Activated CD8-positive, alpha-beta memory T cell treated with anti-CD3 and anti-CD28 coated beads, Interleukin-2, amount 10 ng/mL, durations not matched to agents 7 days and 5 days (primary cell): Measurements from ENCODE around the gene MYH10. TPM values are rescaled to one million over a fixed set of nuclear protein-coding genes. Genes with fewer than 3 reads are reported as not detected.

ENCODE experiments used
- ATAC-seq: fragments of 150-1000 bp; cut with Tn5 transposase; one replicate; pipeline ENCODE4 v1.10.0; 2021; ENCODE audit warnings: moderate library complexity
- CTCF ChIA-PET: fragments of 350-600 bp; sonication (Branson Sonifier 250); formaldehyde crosslinking; loops from one replicate; lab custom pipeline; 2021; ENCODE audit warnings: antibody characterized with exemption; lab: Charles Lee
- DNase-seq: peaks from one replicate; pipeline ENCODE4 v3.0.0-alpha.2; 2020
- H3K27ac Mint-ChIP-seq: one replicate; pipeline ENCODE4 v1.8.0; 2021; ENCODE audit warnings: mild to moderate bottlenecking, mixed read lengths
- H3K27me3 Mint-ChIP-seq: one replicate; pipeline ENCODE4 v1.8.0; 2021; ENCODE audit warnings: mixed read lengths
- H3K36me3 Mint-ChIP-seq: one replicate; pipeline ENCODE4 v1.8.0; 2021; ENCODE audit warnings: mild to moderate bottlenecking, mixed read lengths
- H3K4me1 Mint-ChIP-seq: one replicate; pipeline ENCODE4 v1.8.0; 2021; ENCODE audit warnings: mixed read lengths
- H3K4me3 Mint-ChIP-seq: one replicate; pipeline ENCODE4 v1.8.0; 2021; ENCODE audit warnings: mild to moderate bottlenecking, moderate library complexity, mixed read lengths
- H3K9me3 Mint-ChIP-seq: one replicate; pipeline ENCODE4 v1.8.0; 2022; ENCODE audit warnings: low read depth, mixed read lengths
- total RNA-seq, 2 experiments: library from RNA; stranded (reverse); gene quantifications; one replicate each; pipeline ENCODE4 v1.2.3, GENCODE V29; 2021

MYH10 gene
- total RNA-seq, 2 experiments from 2014 or later, result 8.1 to 30.4 TPM

DNA sequence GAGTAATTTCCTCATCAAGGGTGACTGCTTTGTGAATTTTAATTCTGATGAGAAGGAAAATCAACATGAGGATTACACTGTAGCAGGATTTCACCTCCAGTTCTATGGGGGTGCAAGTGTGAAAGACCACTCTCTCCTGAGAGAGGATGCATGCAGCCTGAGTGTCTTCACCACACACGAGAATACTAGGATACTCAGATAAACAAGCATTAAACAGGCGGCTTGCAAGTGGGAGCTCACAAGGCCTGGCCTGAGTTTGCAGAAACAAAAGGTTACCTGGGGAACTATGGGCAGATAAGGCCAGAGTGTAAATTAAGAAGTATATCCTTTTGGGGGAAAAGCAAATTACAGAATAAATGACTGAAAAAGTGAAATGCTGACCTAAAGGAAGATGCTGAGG lies 46.6 kb downstream of the MYH10 start:
- CTCF ChIA-PET, result no interaction called here
- no peaks in the 10 kb centered on the region for H3K9me3 Mint-ChIP-seq
- H3K27me3 Mint-ChIP-seq, result peaks cover 16% of the 10 kb centered on the region
- peaks cover 18% of the 10 kb centered on the region for H3K4me1 Mint-ChIP-seq
- H3K36me3 Mint-ChIP-seq, result peaks cover 1% of the 10 kb centered on the region
- DNase-seq (no peak), ATAC-seq (no peak)
- no peak overlapping the region for H3K4me3 Mint-ChIP-seq
- H3K27ac Mint-ChIP-seq, result no peak overlapping the region

DNA sequence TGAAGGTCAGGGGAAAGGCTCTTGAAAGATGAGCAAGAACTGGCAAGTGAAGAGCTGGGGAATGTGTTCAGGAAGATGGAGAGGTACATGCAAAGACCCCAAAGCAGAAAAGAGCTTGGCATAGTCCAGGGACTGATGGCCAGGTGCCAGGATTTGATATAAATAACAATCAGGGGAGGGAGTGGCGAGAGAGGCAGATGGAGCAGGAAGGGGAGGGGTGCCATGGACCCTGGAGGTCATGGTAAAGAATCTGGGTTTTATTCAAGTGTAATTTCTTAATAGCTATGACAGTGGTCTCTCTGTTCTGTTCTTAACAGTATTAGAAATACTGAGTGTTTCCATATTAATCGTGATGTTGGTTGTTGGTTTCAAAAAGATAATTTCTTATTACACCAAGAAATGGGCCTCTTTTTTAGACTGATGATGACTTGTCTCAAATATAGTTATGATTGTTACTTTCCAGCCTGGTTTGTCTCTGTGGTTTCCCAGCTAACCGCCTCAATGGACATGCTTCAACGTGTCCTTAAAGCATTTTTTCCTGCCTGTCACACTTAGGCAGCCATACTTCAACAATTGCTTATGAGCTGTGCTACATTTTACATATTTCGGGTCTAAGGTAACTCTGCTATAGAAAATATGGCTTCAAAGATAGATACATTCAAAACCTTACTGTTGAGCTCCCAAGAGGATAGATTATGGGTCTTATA lies 49.4 kb downstream of the MYH10 start:
- DNase-seq (peak; percentile 54), ATAC-seq (peak; percentile 36)
- Mint-ChIP-seq H3K27ac (peak overlapping the region; percentile 67), H3K9me3 (no peaks in the 10 kb centered on the region), H3K36me3 (no peaks in the 10 kb centered on the region), H3K4me1 (peaks cover 21% of the 10 kb centered on the region), H3K27me3 (no peaks in the 10 kb centered on the region), H3K4me3 (no peak overlapping the region)
- CTCF ChIA-PET, result interaction anchor here (0.9 to 1.6 kb wide), 3 partner anchors 141 to 165 kb away, joined by 3 read pairs; no protein-coding TSS in a partner anchor

- peaks cover 21% of the 10 kb centered on the region for H3K4me1 Mint-ChIP-seq
- DNase-seq, result no peak
- no peaks in the 10 kb centered on the region for H3K9me3 Mint-ChIP-seq
- no peak overlapping the region for H3K27ac Mint-ChIP-seq
- CTCF ChIA-PET, result no interaction called here
- H3K27me3 Mint-ChIP-seq, result peaks cover 4% of the 10 kb centered on the region
- H3K4me3 Mint-ChIP-seq, result no peak overlapping the region
- no peaks in the 10 kb centered on the region for H3K36me3 Mint-ChIP-seq
- ATAC-seq, result peak; percentile 53
Observed at GRCh38 chr17:8577868-8578267, 52.7 kb downstream of the MYH10 start.

GRCh38 chr17:8576559-8577294 lies 53.8 kb downstream of the MYH10 start:
- Mint-ChIP-seq H3K4me3 (no peak overlapping the region), H3K27ac (no peak overlapping the region), H3K4me1 (peaks cover 16% of the 10 kb centered on the region), H3K36me3 (no peaks in the 10 kb centered on the region), H3K9me3 (no peaks in the 10 kb centered on the region), H3K27me3 (peaks cover 4% of the 10 kb centered on the region)
- DNase-seq, result no peak
- ATAC-seq, result no peak
- CTCF ChIA-PET, result no interaction called here

GRCh38 chr17:8574687-8575086 lies 55.8 kb downstream of the MYH10 start:
- peaks cover 6% of the 10 kb centered on the region for H3K27me3 Mint-ChIP-seq
- no peak overlapping the region for H3K27ac Mint-ChIP-seq
- peaks cover 2% of the 10 kb centered on the region for H3K4me1 Mint-ChIP-seq
- H3K9me3 Mint-ChIP-seq, result no peaks in the 10 kb centered on the region
- no peak for DNase-seq
- no peak overlapping the region for H3K4me3 Mint-ChIP-seq
- CTCF ChIA-PET, result interaction anchor here (0.6 to 1.9 kb wide), 2 partner anchors 60 to 171 kb away, joined by 3 to 8 read pairs; no protein-coding TSS in a partner anchor
- no peaks in the 10 kb centered on the region for H3K36me3 Mint-ChIP-seq
- no peak for ATAC-seq

- Mint-ChIP-seq H3K27ac (no peak overlapping the region), H3K4me1 (peaks cover 2% of the 10 kb centered on the region), H3K27me3 (peaks cover 11% of the 10 kb centered on the region), H3K36me3 (no peaks in the 10 kb centered on the region), H3K9me3 (no peaks in the 10 kb centered on the region), H3K4me3 (no peak overlapping the region)
- no peak for DNase-seq
- ATAC-seq, result no peak
- CTCF ChIA-PET, result no interaction called here
Observed at GRCh38 chr17:8572764-8573163, 57.8 kb downstream of the MYH10 start.

DNA sequence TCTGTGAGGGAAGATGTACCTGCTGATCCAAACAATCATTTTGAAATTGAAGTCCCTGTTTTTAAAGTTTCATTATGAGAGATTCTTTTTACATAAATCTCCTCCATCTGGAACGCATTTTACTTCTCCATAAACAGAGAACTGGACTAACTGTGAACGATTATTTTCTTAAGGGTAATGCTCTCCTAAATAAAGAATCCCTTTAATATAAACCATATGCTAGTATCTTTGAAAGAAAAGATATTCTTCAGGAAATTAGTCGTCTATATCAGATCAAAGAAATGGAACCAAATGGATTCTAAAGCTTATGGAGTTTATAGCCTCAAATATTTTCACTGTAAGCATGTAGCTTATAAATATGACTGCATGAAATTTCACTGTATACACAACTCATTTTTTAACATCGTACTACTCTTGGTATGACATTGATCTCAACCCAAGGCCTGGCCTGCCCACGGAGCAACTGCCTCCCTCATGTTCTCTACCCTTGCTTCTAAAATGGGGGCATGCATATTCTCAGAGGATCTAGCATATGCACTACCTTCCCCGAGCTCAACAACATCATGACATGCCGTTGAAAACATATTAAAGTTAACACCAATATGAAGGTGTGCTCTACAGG lies 66.4 kb downstream of the MYH10 start:
- no peak overlapping the region for H3K27ac Mint-ChIP-seq

DNA sequence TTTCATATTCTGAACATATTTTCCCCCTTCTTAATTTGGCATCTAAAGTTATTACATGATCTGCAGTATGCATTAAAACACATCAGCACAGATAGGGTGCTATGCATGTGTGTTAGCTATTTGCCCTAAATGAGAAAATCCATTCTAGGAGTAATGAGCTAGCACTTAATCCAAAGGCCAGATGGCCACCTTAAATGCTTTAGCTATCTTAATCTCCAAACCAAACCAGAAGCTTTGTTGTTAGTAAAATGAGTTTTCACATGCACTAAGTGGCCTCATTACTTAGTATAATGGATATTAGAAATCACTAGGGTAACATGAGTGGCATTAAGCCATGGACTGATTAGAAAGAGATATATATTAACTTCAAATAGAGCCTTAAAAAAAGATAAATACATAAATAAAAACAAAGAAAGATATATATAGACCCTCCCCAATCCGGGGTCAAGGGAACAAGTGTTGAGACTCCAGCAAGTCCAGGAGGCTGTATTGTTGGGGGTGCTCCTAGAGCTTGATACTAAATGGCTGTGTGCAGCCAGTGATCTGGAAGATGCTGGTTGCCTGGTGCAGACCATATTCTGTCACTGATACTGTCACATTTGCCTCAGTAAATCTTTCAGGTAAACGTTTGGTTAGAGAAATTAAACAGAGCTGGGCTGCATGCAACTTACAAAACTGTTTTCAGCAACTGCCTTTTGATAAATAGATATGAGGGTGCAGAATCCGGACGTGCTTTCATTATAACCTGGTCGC lies 67.3 kb downstream of the MYH10 start:
- Mint-ChIP-seq H3K9me3 (no peaks in the 10 kb centered on the region), H3K27ac (no peak overlapping the region), H3K4me1 (no peaks in the 10 kb centered on the region), H3K36me3 (no peaks in the 10 kb centered on the region), H3K27me3 (peaks cover 16% of the 10 kb centered on the region), H3K4me3 (no peak overlapping the region)
- DNase-seq (no peak), ATAC-seq (no peak)
- CTCF ChIA-PET, result no interaction called here

More for the DNA sequence above, 66.4 kb downstream of the MYH10 start:
- H3K4me3 Mint-ChIP-seq, result no peak overlapping the region
- ATAC-seq (no peak), DNase-seq (no peak)
- no peaks in the 10 kb centered on the region for H3K9me3 Mint-ChIP-seq
- H3K4me1 Mint-ChIP-seq, result no peaks in the 10 kb centered on the region
- CTCF ChIA-PET, result no interaction called here
- H3K36me3 Mint-ChIP-seq, result no peaks in the 10 kb centered on the region
- peaks cover 14% of the 10 kb centered on the region for H3K27me3 Mint-ChIP-seq

DNA sequence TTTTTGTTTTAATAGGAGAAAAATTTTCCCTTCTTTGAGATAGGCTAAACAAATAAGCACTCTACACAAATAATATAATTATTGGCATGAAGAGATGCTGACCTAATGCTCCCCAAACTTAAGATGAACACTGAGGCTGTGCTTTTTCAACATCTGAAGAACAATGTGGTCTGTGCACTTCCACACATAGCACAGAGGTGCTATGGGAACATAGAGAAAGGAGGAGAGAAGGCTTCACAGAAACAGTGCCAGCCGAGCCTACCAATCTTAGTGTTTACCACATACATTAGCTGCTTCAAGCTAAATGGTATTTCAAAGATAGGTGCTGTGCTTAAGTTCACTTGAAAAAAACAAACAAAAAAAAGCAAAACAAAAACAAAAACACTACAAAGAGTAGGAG lies 72.4 kb downstream of the MYH10 start:
- H3K4me3 Mint-ChIP-seq, result no peak overlapping the region
- no peaks in the 10 kb centered on the region for H3K36me3 Mint-ChIP-seq
- no peak for ATAC-seq
- no peak for DNase-seq
- no peaks in the 10 kb centered on the region for H3K4me1 Mint-ChIP-seq
- no peak overlapping the region for H3K27ac Mint-ChIP-seq
- H3K27me3 Mint-ChIP-seq, result peaks cover 29% of the 10 kb centered on the region
- no peaks in the 10 kb centered on the region for H3K9me3 Mint-ChIP-seq
- CTCF ChIA-PET, result no interaction called here

DNA sequence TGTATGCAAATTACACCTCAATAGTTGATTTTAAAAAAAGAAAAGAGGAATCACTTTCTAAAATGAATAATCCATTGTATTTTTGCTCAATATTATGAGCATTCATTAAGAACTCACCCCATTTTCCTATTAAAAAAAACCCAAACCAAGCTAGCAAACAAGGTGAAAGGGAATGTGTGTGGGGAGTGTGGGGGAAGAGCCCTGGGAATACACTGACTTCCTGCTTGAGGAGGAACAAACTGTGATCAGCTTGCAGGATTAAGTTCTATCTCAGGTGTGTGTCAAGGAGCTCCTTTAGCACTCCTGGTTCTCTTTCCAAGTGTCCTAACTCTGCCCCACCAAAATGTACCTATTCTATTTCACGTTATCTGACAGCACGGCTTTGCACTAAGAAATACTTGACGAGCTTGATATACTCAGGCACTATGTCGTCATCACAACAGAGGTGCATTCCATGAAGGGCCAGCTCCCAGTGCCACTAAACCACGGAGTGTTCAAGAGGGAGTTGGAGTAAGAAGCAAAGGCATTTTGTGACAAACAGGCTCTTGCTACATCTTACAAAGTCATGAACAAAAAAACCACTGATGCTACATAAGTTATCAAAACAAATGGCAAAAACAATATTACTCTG lies 73.2 kb downstream of the MYH10 start:
- Mint-ChIP-seq H3K4me3 (no peak overlapping the region), H3K27me3 (peaks cover 31% of the 10 kb centered on the region), H3K36me3 (no peaks in the 10 kb centered on the region), H3K27ac (no peak overlapping the region), H3K4me1 (no peaks in the 10 kb centered on the region), H3K9me3 (no peaks in the 10 kb centered on the region)
- CTCF ChIA-PET, result no interaction called here
- ATAC-seq (no peak), DNase-seq (no peak)

- Mint-ChIP-seq H3K27me3 (peaks cover 32% of the 10 kb centered on the region), H3K4me1 (no peaks in the 10 kb centered on the region), H3K27ac (no peak overlapping the region), H3K4me3 (no peak overlapping the region), H3K36me3 (no peaks in the 10 kb centered on the region), H3K9me3 (no peaks in the 10 kb centered on the region)
- CTCF ChIA-PET, result no interaction called here
- DNase-seq (no peak), ATAC-seq (no peak)
Observed at GRCh38 chr17:8556074-8556473, 74.5 kb downstream of the MYH10 start.

DNA sequence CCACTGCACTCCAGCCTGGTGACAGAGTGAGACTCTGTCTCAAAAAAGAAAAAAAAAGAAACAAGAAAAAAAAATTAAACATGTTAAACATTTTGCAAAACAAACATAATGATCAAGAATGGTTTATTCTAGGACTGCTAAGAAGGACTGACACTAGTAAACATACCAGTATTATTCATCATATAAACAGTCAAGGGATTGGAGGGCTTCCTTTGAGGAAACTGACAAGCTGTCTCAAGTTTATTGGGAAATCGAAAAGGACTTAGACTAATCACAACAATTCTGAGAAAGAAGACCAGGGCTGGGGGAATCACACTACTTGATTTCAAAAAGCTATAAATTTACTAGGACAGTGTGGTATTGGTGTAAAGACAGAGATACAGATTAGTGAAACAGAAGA lies 75.5 kb downstream of the MYH10 start:
- DNase-seq (no peak), ATAC-seq (no peak)
- CTCF ChIA-PET, result no interaction called here
- no peak overlapping the region for H3K4me3 Mint-ChIP-seq
- no peak overlapping the region for H3K27ac Mint-ChIP-seq
- no peaks in the 10 kb centered on the region for H3K36me3 Mint-ChIP-seq
- no peaks in the 10 kb centered on the region for H3K4me1 Mint-ChIP-seq
- peaks cover 32% of the 10 kb centered on the region for H3K27me3 Mint-ChIP-seq
- H3K9me3 Mint-ChIP-seq, result no peaks in the 10 kb centered on the region
